Gastroesophageal sphincter (tissue), 3 donors: Measurements from ENCODE around the gene TAF4.

Experiments used
- CTCF ChIP-seq, 4 experiments: fragments of 200-600 bp in 2 of 4; fragments of 450-650 bp in 2 of 4; sonication (generic) in 1 of 4; IDR thresholded peaks; one replicate each; pipeline ENCODE4 v1.5.1; 2017 to 2019; ENCODE audit warnings: antibody characterized with exemption in 4 of 4, mild to moderate bottlenecking in 2 of 4, moderate library complexity in 2 of 4
- POLR2A ChIP-seq, 2 donors: fragments of 450-650 bp; IDR thresholded peaks; one replicate each; pipeline ENCODE4 v1.6.1; 2017; ENCODE audit warnings: antibody characterized with exemption in 2 of 2, mild to moderate bottlenecking in 2 of 2, moderate library complexity in 1 of 2

GRCh38 chr20:61990484-61990883 is 75.2 kb downstream of the TAF4 start:
- TF ChIP-seq CTCF (IDR thresholded peaks at IDR 0.05) (no peak), POLR2A (IDR thresholded peaks at IDR 0.05) (no peak)
